ENCODE results near the gene PCDH9. TPM values are rescaled to one million over a fixed set of nuclear protein-coding genes. Genes with fewer than 3 reads are reported as not detected.
A peak's percentile ranks its signal among the peaks of the same experiment; 100 is the strongest.

Gene PCDH9
- total RNA-seq, 1 experiment from 2014 or later: 2.2 TPM

GRCh38 chr13:67064920-67065319 is 165.2 kb downstream of the PCDH9 start:
- Histone ChIP-seq H3K27me3 (replicated peaks) (no peaks in the 10 kb centered on the region), H3K27ac (no peak overlapping the region), H3K36me3 (no peaks in the 10 kb centered on the region), H3K4me1 (replicated peaks) (no peaks in the 10 kb centered on the region), H3K9me3 (replicated peaks) (no peaks in the 10 kb centered on the region), H3K4me3 (no peak overlapping the region)
- DNase-seq (ENCODE audit: low read depth in 1 of 2, low spot score in 2 of 2): no peak

GRCh38 chr13:67063036-67063435 is 167.1 kb downstream of the PCDH9 start:
- no peak overlapping the region for H3K4me3 ChIP-seq
- no peaks in the 10 kb centered on the region for H3K36me3 ChIP-seq
- no peaks in the 10 kb centered on the region for H3K27me3 ChIP-seq (replicated peaks)
- H3K4me1 ChIP-seq (replicated peaks): no peaks in the 10 kb centered on the region
- DNase-seq (ENCODE audit: low read depth in 1 of 2, low spot score in 2 of 2): no peak
- no peak overlapping the region for H3K27ac ChIP-seq
- H3K9me3 ChIP-seq (replicated peaks): no peaks in the 10 kb centered on the region

DNA sequence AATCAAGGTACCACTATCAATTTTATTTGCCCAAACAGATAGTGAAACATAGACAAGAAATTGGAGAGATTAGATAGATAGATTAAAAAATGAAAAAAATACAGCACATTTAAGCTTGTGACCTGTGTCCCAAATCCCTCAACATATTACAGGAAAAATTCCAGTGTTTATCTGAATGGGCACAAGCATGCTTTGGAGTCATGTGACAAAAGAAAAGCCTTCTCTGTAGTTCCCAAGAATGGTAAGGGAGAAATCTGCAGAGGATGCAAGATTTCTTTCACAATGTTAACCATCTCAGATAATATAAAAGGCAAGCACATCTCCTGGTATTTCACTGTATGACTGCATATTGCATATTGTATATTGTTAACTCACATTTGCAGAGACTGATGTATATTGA is 168.0 kb downstream of the PCDH9 start:
- DNase-seq (ENCODE audit: low read depth in 1 of 2, low spot score in 2 of 2): no peak
- Histone ChIP-seq H3K36me3 (no peaks in the 10 kb centered on the region), H3K27ac (no peak overlapping the region), H3K27me3 (replicated peaks) (no peaks in the 10 kb centered on the region), H3K4me1 (replicated peaks) (no peaks in the 10 kb centered on the region), H3K4me3 (no peak overlapping the region), H3K9me3 (replicated peaks) (no peaks in the 10 kb centered on the region)

DNA sequence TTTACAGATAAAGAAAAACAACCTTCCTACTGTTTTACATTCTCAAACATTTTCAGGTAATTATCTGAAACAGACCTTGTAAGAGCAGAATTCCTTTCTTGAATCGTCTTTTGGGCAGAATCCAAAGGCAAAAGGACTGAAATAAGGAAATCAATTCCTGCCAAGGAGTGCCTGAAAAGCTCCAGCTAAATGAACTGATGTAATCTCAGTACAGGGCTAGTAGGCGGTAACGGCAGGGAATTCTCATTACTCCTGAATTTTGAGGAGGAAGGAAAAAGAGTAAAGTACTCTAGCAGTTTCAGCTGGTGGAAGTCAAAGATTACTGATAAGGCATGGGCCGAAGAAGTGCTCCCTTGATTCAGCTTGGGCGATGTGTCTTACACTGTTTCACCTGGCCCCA is 168.4 kb downstream of the PCDH9 start:
- H3K4me3 ChIP-seq: no peak overlapping the region
- no peak for DNase-seq (ENCODE audit: low read depth in 1 of 2, low spot score in 2 of 2)

GRCh38 chr13:67052550-67053490 is 177.3 kb downstream of the PCDH9 start:
- Histone ChIP-seq H3K27ac (no peak overlapping the region), H3K4me3 (no peak overlapping the region), H3K9me3 (replicated peaks) (no peaks in the 10 kb centered on the region), H3K27me3 (replicated peaks) (no peaks in the 10 kb centered on the region), H3K36me3 (no peaks in the 10 kb centered on the region), H3K4me1 (replicated peaks) (peaks cover 13% of the 10 kb centered on the region)
- no peak for DNase-seq (ENCODE audit: low read depth in 1 of 2, low spot score in 2 of 2)

More for the DNA sequence above, 168.4 kb downstream of the PCDH9 start:
- no peaks in the 10 kb centered on the region for H3K36me3 ChIP-seq
- H3K9me3 ChIP-seq (replicated peaks): no peaks in the 10 kb centered on the region
- H3K4me1 ChIP-seq (replicated peaks): no peaks in the 10 kb centered on the region
- H3K27ac ChIP-seq: no peak overlapping the region
- H3K27me3 ChIP-seq (replicated peaks): no peaks in the 10 kb centered on the region

DNA sequence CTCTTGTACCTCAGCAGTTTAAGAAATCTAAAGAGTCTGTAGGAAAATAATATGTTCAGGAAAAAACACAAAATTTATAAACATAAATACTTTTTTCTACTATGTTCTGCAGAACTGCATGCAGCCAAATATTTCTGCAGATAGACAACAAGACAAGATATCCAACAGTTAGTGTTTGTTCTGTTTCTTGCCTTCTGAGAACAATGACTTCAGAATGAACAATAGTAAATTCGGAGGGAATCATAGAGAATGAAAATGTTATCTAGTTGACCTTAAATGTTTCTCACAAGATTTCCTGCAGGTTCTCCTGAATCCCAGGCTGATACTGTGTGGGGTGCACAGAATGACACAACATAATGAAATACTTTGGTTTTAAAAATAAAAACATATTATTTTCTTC is 180.4 kb downstream of the PCDH9 start:
- no peak for DNase-seq (ENCODE audit: low read depth in 1 of 2, low spot score in 2 of 2)
- Histone ChIP-seq H3K4me1 (replicated peaks) (peaks cover 13% of the 10 kb centered on the region), H3K36me3 (no peaks in the 10 kb centered on the region), H3K4me3 (no peak overlapping the region), H3K27ac (no peak overlapping the region), H3K9me3 (replicated peaks) (no peaks in the 10 kb centered on the region), H3K27me3 (replicated peaks) (no peaks in the 10 kb centered on the region)

- H3K27me3 ChIP-seq (replicated peaks): no peaks in the 10 kb centered on the region
- peaks cover 13% of the 10 kb centered on the region for H3K4me1 ChIP-seq (replicated peaks)
- no peak for DNase-seq (ENCODE audit: low read depth in 1 of 2, low spot score in 2 of 2)
- H3K36me3 ChIP-seq: no peaks in the 10 kb centered on the region
- peak overlapping the region; percentile 39 for H3K27ac ChIP-seq
- no peak overlapping the region for H3K4me3 ChIP-seq
- no peaks in the 10 kb centered on the region for H3K9me3 ChIP-seq (replicated peaks)
Measured at GRCh38 chr13:67048821-67049150, 181.3 kb downstream of the PCDH9 start.

GRCh38 chr13:67048084-67048820 is 181.9 kb downstream of the PCDH9 start:
- no peaks in the 10 kb centered on the region for H3K9me3 ChIP-seq (replicated peaks)
- no peaks in the 10 kb centered on the region for H3K27me3 ChIP-seq (replicated peaks)
- DNase-seq (ENCODE audit: low read depth in 1 of 2, low spot score in 2 of 2): peak in 1 of 2 experiments; percentile 54
- peaks cover 13% of the 10 kb centered on the region for H3K4me1 ChIP-seq (replicated peaks)
- no peak overlapping the region for H3K4me3 ChIP-seq
- H3K36me3 ChIP-seq: no peaks in the 10 kb centered on the region
- H3K27ac ChIP-seq: peak overlapping the region; percentile 39

GRCh38 chr13:67045357-67045756 is 184.8 kb downstream of the PCDH9 start:
- Histone ChIP-seq H3K27ac (no peak overlapping the region), H3K4me1 (replicated peaks) (peaks cover 13% of the 10 kb centered on the region), H3K4me3 (no peak overlapping the region), H3K9me3 (replicated peaks) (no peaks in the 10 kb centered on the region), H3K27me3 (replicated peaks) (no peaks in the 10 kb centered on the region), H3K36me3 (no peaks in the 10 kb centered on the region)
- no peak for DNase-seq (ENCODE audit: low read depth in 1 of 2, low spot score in 2 of 2)

DNA sequence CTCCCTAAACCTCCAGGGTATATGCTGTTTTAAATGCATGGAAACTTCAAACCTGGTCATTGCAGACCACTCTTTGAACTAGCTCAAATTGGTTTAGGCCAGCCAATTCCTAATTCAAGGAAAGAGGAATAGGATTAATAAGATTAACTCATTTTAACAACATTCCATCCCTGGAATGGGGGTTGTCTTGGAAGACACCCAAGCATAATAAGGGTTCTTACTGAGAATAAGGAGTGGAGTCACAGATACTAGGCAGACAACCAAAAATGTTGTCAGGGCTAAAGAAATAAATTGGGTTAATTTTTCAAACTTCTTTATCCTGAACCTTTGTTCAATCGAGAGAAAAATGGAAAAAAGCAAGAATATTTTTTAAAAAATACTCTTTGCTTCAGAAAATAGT is 186.2 kb downstream of the PCDH9 start:
- peaks cover 11% of the 10 kb centered on the region for H3K4me1 ChIP-seq (replicated peaks)
- no peak for DNase-seq (ENCODE audit: low read depth in 1 of 2, low spot score in 2 of 2)
- H3K4me3 ChIP-seq: no peak overlapping the region
- H3K27me3 ChIP-seq (replicated peaks): no peaks in the 10 kb centered on the region
- no peaks in the 10 kb centered on the region for H3K36me3 ChIP-seq
- H3K9me3 ChIP-seq (replicated peaks): no peaks in the 10 kb centered on the region
- no peak overlapping the region for H3K27ac ChIP-seq

GRCh38 chr13:67042556-67042955 is 187.6 kb downstream of the PCDH9 start:
- no peak overlapping the region for H3K4me3 ChIP-seq
- no peaks in the 10 kb centered on the region for H3K4me1 ChIP-seq (replicated peaks)
- no peaks in the 10 kb centered on the region for H3K27me3 ChIP-seq (replicated peaks)
- H3K36me3 ChIP-seq: no peaks in the 10 kb centered on the region
- H3K27ac ChIP-seq: no peak overlapping the region
- DNase-seq (ENCODE audit: low read depth in 1 of 2, low spot score in 2 of 2): no peak
- no peaks in the 10 kb centered on the region for H3K9me3 ChIP-seq (replicated peaks)

DNA sequence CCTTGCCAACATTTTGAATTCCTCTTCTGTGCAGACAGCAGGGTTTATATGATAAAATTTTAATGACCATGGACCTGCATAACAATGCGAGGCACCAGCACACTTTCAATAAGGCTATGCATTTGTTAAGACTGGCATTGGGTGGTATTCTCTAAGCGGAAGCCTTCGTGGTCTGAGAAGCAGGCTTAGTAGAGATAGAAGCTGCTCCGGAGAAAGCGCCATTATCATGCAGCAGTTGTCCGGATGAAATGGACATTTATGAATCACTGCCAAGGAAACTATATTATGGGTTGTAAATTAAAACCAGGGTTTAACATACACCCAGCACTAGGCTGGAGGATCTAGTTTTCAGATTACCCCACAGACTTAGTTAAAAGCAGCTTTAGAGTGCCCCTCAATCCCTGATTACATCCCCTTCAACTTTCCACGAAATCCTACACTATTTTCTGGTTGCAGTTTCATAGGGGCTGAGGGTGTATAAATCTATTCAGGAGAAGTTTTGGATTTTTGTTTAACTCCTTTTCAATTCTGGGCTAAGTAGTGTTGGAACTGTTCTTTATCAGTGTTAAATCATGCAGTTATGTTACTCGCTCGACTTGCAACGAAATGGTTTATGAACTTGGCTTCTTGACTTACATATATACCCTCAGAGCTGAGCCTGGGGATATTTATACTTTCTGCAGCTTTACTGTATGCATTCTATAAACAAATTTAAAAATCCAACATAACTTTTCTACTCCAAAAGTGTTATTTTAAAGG is 193.3 kb downstream of the PCDH9 start:
- Histone ChIP-seq H3K4me1 (replicated peaks) (no peaks in the 10 kb centered on the region), H3K36me3 (no peaks in the 10 kb centered on the region), H3K9me3 (replicated peaks) (no peaks in the 10 kb centered on the region), H3K27ac (no peak overlapping the region), H3K4me3 (no peak overlapping the region), H3K27me3 (replicated peaks) (no peaks in the 10 kb centered on the region)
- no peak for DNase-seq (ENCODE audit: low read depth in 1 of 2, low spot score in 2 of 2)

- Histone ChIP-seq H3K27ac (no peak overlapping the region), H3K4me1 (replicated peaks) (no peaks in the 10 kb centered on the region), H3K9me3 (replicated peaks) (no peaks in the 10 kb centered on the region), H3K4me3 (no peak overlapping the region), H3K27me3 (replicated peaks) (no peaks in the 10 kb centered on the region), H3K36me3 (no peaks in the 10 kb centered on the region)
- no peak for DNase-seq (ENCODE audit: low read depth in 1 of 2, low spot score in 2 of 2)
Measured at GRCh38 chr13:67033170-67033569, 197.0 kb downstream of the PCDH9 start.
